Forelimb muscle (tissue), 1 donor: ENCODE data around the gene CITED1. TPM values are rescaled to one million over a fixed set of nuclear protein-coding genes. Genes with fewer than 3 reads are reported as not detected.
A peak's percentile ranks its signal among the peaks of the same experiment; 100 is the strongest.
"Not testable (repeated sequence)": the region's sequence is repeated elsewhere in the genome, so short reads cannot be mapped to it uniquely, and the experiment has no call there.

Experiments used
- DNase-seq: peaks from one replicate; pipeline ENCODE4 v3.0.0-alpha.2; 2013; ENCODE audit warnings: low read depth
- polyA plus RNA-seq: library from polyadenylated mRNA; unstranded; fragments of 120-200 nt; gene quantifications from one replicate; pipeline ENCODE4 v1.2.1, GENCODE V29; 2013; ENCODE audit not compliant: insufficient read length

The CITED1 gene
- 14.7 TPM for polyA plus RNA-seq

- DNase-seq = no peak
Observed at GRCh38 chrX:72305286-72306084, at the start of gene CITED1. Gene CITED1, minus strand, starts transcription at chrX:72305914. Its CDS starts 3,045 bp downstream, at chrX:72302869.

- DNase-seq = no peak
Observed at GRCh38 chrX:72352786-72353185, 47.1 kb upstream of the CITED1 start.

- peak; percentile 55 for DNase-seq
Observed at GRCh38 chrX:72351606-72352334, 46.1 kb upstream of the CITED1 start.

- no peak for DNase-seq
Observed at GRCh38 chrX:72349190-72349589, 43.5 kb upstream of the CITED1 start.

GRCh38 chrX:72348247-72348979 lies 42.7 kb upstream of the CITED1 start:
- DNase-seq = no peak

- DNase-seq = no peak
Observed at GRCh38 chrX:72347366-72347765, 41.7 kb upstream of the CITED1 start.

GRCh38 chrX:72346302-72346949 lies 40.7 kb upstream of the CITED1 start:
- DNase-seq = no peak

- DNase-seq = no peak
Observed at GRCh38 chrX:72340626-72341025, 34.9 kb upstream of the CITED1 start.

- DNase-seq = no peak
Observed at GRCh38 chrX:72340041-72340440, 34.3 kb upstream of the CITED1 start.

GRCh38 chrX:72330131-72330530 lies 24.4 kb upstream of the CITED1 start:
- no peak for DNase-seq

GRCh38 chrX:72326605-72327300 lies 21.0 kb upstream of the CITED1 start:
- no peak for DNase-seq

GRCh38 chrX:72319651-72320050 lies 13.9 kb upstream of the CITED1 start:
- DNase-seq = not testable (repeated sequence)

GRCh38 chrX:72317139-72317538 lies 11.4 kb upstream of the CITED1 start:
- DNase-seq = peak; percentile 34

- DNase-seq = no peak
Observed at GRCh38 chrX:72316408-72317110, 10.8 kb upstream of the CITED1 start.

- DNase-seq = no peak
Observed at GRCh38 chrX:72314881-72315280, 9.2 kb upstream of the CITED1 start.

- DNase-seq = peak; percentile 52
Observed at GRCh38 chrX:72313707-72314641, 8.3 kb upstream of the CITED1 start.

GRCh38 chrX:72312311-72312940 lies 6.7 kb upstream of the CITED1 start:
- DNase-seq = no peak

- no peak for DNase-seq
Observed at GRCh38 chrX:72309297-72310071, 3.8 kb upstream of the CITED1 start.
